GM19463 (cell line): ENCODE data around the gene MSI2.
A peak's percentile ranks its signal among the peaks of the same experiment; 100 is the strongest.

Experiments
- ATAC-seq: cut with Tn5 transposase; IDR thresholded peaks from one replicate; pipeline ENCODE4 v1.9.1; 2021; ENCODE audit warnings: mild to moderate bottlenecking, moderate library complexity; ENCODE audit not compliant: unreplicated experiment

The MSI2 gene

GRCh38 chr17:57601143-57601735 is 344.9 kb downstream of the MSI2 start:
- no peak for ATAC-seq

GRCh38 chr17:57602896-57603295 is 346.6 kb downstream of the MSI2 start:
- ATAC-seq: no peak

- ATAC-seq: no peak
Observed at GRCh38 chr17:57603546-57603945, 347.2 kb downstream of the MSI2 start.

- ATAC-seq: peak; percentile 52
Observed at GRCh38 chr17:57603978-57604377, 347.7 kb downstream of the MSI2 start.

- peak; percentile 73 for ATAC-seq
Observed at GRCh38 chr17:57604771-57605674, 348.7 kb downstream of the MSI2 start.

GRCh38 chr17:57605675-57606105 is 349.4 kb downstream of the MSI2 start:
- no peak for ATAC-seq

- ATAC-seq: no peak
Observed at GRCh38 chr17:57606111-57606875, 350.0 kb downstream of the MSI2 start.

- ATAC-seq: no peak
Observed at GRCh38 chr17:57607553-57608120, 351.3 kb downstream of the MSI2 start.

GRCh38 chr17:57608369-57609124 is 352.2 kb downstream of the MSI2 start:
- ATAC-seq: no peak

GRCh38 chr17:57609125-57609877 is 353.0 kb downstream of the MSI2 start:
- ATAC-seq: no peak

- no peak for ATAC-seq
Observed at GRCh38 chr17:57609878-57610270, 353.6 kb downstream of the MSI2 start.

GRCh38 chr17:57612202-57613071 is 356.1 kb downstream of the MSI2 start:
- ATAC-seq: peak; percentile 74

GRCh38 chr17:57614742-57615141 is 358.4 kb downstream of the MSI2 start:
- no peak for ATAC-seq

GRCh38 chr17:57615836-57616757 is 359.8 kb downstream of the MSI2 start:
- no peak for ATAC-seq

- ATAC-seq: no peak
Observed at GRCh38 chr17:57617218-57617617, 360.9 kb downstream of the MSI2 start.

GRCh38 chr17:57619061-57619937 is 363.0 kb downstream of the MSI2 start:
- no peak for ATAC-seq

- no peak for ATAC-seq
Observed at GRCh38 chr17:57620576-57620975, 364.3 kb downstream of the MSI2 start.
